Heart right ventricle (tissue), 16 donors: ENCODE data around the gene AKAP9. TPM values are rescaled to one million over a fixed set of nuclear protein-coding genes. Genes with fewer than 3 reads are reported as not detected.
A peak's percentile ranks its signal among the peaks of the same experiment; 100 is the strongest.

ENCODE experiments used
- ATAC-seq, 8 donors: fragments of 200-7000 bp; cut with Tn5 transposase; one replicate each; pipeline ENCODE4 v1.9.1; 2020; ENCODE audit warnings: mild to moderate bottlenecking in 8 of 8, moderate library complexity in 8 of 8, moderate number of reproducible peaks in 1 of 8
- DNase-seq, 2 donors: peaks; one replicate each; pipeline ENCODE4 v3.0.0-alpha.2; 2020
- H3K27ac ChIP-seq, 10 donors: fragments of 200-600 bp; sonication (generic) in 2 of 10; one replicate each; pipeline versions ENCODE4 v1.5.0 to v1.8.0; 2020 to 2022; ENCODE audit warnings: mild to moderate bottlenecking in 3 of 10
- H3K27me3 ChIP-seq, 7 donors: fragments of 200-600 bp; one replicate each; pipeline ENCODE4 v1.8.0; 2021 to 2022; ENCODE audit warnings: mild to moderate bottlenecking in 2 of 7
- H3K36me3 ChIP-seq, 9 donors: fragments of 200-600 bp; sonication (generic) in 1 of 9; one replicate each; pipeline versions ENCODE4 v1.5.0 to v1.8.0; 2020 to 2022; ENCODE audit warnings: mild to moderate bottlenecking in 2 of 9
- H3K4me1 ChIP-seq, 9 donors: fragments of 200-600 bp; sonication (generic) in 1 of 9; one replicate each; pipeline versions ENCODE4 v1.5.0 to v1.8.0; 2020 to 2022; ENCODE audit warnings: mild to moderate bottlenecking in 4 of 9
- H3K4me3 ChIP-seq, 10 donors: fragments of 200-600 bp; sonication (generic) in 2 of 10; one replicate each; pipeline versions ENCODE4 v1.5.0 to v1.8.0; 2020 to 2022; ENCODE audit warnings: mild to moderate bottlenecking in 7 of 10, moderate library complexity in 2 of 10
- H3K9me3 ChIP-seq, 11 donors: fragments of 200-600 bp in 10 of 11; sonication (generic) in 2 of 11; one replicate each; pipeline versions ENCODE4 v1.5.0 to v1.8.0; 2013 to 2022; ENCODE audit warnings: mild to moderate bottlenecking in 2 of 11, control low read depth in 1 of 11, moderate library complexity in 1 of 11
- WGBS, 2 donors: extraction: QIAGEN DNeasy Blood & Tissue Kit; methylation state at CpG; one replicate each; pipeline ENCODE4 v1.1.7; 2013; ENCODE audit warnings: inconsistent platforms in 1 of 2; 5-methylcytosine and 5-hydroxymethylcytosine counted together
- intact Hi-C, 10 donors: fragments of 100-400 bp; cut with DNase I; formaldehyde crosslinking; loops; one replicate each; pipeline versions ENCODE4 v1.11.1 to v1.14.2; 2022
- polyA plus RNA-seq, 2 donors: library from polyadenylated mRNA; stranded (reverse); fragments of 200-250 nt; gene quantifications; one replicate each; pipeline ENCODE4 v1.2.3, GENCODE V29; 2013
- total RNA-seq, 10 donors: library from RNA; stranded (reverse); fragmentation: NEBNext Ultra II Directional in 3 of 10; extraction: Animal tissue kit (Norgen Biotek cat#: 25700) in 3 of 10; gene quantifications; one replicate each; pipeline versions ENCODE4 v1.2.1 to v1.2.4, GENCODE V29; 2021 to 2023
- TF ChIP-seq, protein P1 (sequence below), 9 donors: fragments of 200-600 bp; sonication (generic) in 2 of 9; IDR thresholded peaks; one replicate each; pipeline versions ENCODE4 v1.5.0 to v1.8.0; 2021 to 2022; ENCODE audit warnings: antibody characterized with exemption in 9 of 9, mild to moderate bottlenecking in 5 of 9, moderate library complexity in 1 of 9
- donor health status: Arrhythmogenic right ventricular cardiomyopathy.
- donor health status: ischemic (EF 13 %, LVEDD 7.1; RV severe dilation, severe dysfunction).
- donor health status: healthy with polysubstance abuse.
- donor health status: DM: no; HTN: yes; CAD: no.
- donor health status: DM: no; HTN: no; CAD: no.
- donor health status: ischemic (EF 25% LVEDD 6.9; RV normal size, moderate dysfunction).
- donor health status: ischemic (EF 25% LVEDD 5.7; RV mildly dilated, moderate dysfunction).
- donor health status: healthy.
- donor health status: DM: yes; HTN: yes; CAD: no.
- donor health status: Ischemic cardiomyopathy.
- donor health status: ischemic (EF 35%, LVEDD 5.7; RV mildly dilated, moderate dysfunction).
- donor health status: nonischemic (EF 11% LVEDD 7.7; RV severe dilation, severe dysfunction).
- donor health status: DM: yes; HTN: yes; CAD: no.
- donor health status: PGD.
- donor health status: ischemic (EF 29% LVEDD 5.4; RV normal size, mild dysfunction).
- donor health status: nonischemic (EF 23%, LVEDD 6.1; RV moderate dilation, normal function).

The AKAP9 gene
- total and polyA plus RNA-seq, 12 donors = 5.9 to 62.3 (median 49.2) TPM

DNA sequence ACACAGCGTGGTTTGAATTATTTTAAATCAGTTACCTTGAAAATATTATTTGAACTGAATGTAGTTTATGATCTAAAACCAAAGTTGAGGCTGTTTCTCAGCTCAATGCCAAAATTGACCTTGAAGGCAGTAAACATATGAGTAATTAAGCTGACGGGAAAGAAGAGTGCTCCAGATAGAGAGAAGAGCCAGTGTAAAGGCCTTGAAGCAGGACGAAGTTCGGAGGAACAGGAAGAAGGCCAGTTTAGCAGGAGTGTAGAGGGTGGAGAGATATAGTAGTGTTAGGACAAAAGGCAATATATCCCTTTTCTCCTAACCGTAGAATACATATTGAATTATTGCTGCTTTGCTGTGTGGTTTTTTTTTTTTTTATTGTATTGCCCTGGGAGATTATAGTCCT lies 130.4 kb downstream of the AKAP9 start:
- DNase-seq (no peak), ATAC-seq (peak in 1 of 8 donors; percentile 84)
- H3K4me3 ChIP-seq = no peak overlapping the region
- H3K27me3 ChIP-seq = no peaks in the 10 kb centered on the region
- 76 to 81% methylated on average over 5 of the region's 5 CpGs for WGBS, 2 donors
- peaks cover 0 to 100% (median 28%) of the 10 kb centered on the region in 9 donors for H3K36me3 ChIP-seq
- peak overlapping the region in 4 of 10 donors; percentile 3 to 18 (median 12) for H3K27ac ChIP-seq
- TF ChIP-seq, protein P1, sequence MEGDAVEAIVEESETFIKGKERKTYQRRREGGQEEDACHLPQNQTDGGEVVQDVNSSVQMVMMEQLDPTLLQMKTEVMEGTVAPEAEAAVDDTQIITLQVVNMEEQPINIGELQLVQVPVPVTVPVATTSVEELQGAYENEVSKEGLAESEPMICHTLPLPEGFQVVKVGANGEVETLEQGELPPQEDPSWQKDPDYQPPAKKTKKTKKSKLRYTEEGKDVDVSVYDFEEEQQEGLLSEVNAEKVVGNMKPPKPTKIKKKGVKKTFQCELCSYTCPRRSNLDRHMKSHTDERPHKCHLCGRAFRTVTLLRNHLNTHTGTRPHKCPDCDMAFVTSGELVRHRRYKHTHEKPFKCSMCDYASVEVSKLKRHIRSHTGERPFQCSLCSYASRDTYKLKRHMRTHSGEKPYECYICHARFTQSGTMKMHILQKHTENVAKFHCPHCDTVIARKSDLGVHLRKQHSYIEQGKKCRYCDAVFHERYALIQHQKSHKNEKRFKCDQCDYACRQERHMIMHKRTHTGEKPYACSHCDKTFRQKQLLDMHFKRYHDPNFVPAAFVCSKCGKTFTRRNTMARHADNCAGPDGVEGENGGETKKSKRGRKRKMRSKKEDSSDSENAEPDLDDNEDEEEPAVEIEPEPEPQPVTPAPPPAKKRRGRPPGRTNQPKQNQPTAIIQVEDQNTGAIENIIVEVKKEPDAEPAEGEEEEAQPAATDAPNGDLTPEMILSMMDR (IDR thresholded peaks at IDR 0.05) = no peak
- intact Hi-C loops = no loop called here
- no peaks in the 10 kb centered on the region for H3K4me1 ChIP-seq
- no peaks in the 10 kb centered on the region for H3K9me3 ChIP-seq

DNA sequence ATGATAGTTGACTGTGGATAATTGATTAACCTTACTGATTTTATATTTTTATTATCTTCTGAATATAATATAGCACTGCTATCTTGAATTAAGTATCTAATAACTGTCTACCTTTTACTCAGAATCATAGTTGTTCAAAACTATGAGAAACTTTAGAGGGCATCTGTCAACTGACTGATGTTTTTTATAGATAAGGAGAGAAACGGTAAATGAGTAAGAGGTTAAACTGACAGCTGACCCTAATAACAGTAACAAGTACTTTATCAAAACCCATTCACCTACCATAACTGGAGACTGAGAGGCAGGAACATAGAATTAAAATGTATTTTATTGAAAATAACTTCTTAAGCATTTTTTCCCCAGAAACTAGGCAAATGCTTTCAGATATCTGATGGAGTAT lies 131.5 kb downstream of the AKAP9 start:
- H3K27ac ChIP-seq = no peak overlapping the region
- H3K4me3 ChIP-seq = no peak overlapping the region
- no peaks in the 10 kb centered on the region for H3K4me1 ChIP-seq
- no peaks in the 10 kb centered on the region for H3K27me3 ChIP-seq
- no peak for ATAC-seq
- no peaks in the 10 kb centered on the region for H3K9me3 ChIP-seq
- intact Hi-C loops = no loop called here
- TF ChIP-seq, protein P1 (IDR thresholded peaks at IDR 0.05) = no peak
- H3K36me3 ChIP-seq = peaks cover 0 to 100% (median 26%) of the 10 kb centered on the region in 9 donors
- DNase-seq = no peak
- 64 to 78% methylated on average over 1 of the region's 1 CpG for WGBS, 2 donors

DNA sequence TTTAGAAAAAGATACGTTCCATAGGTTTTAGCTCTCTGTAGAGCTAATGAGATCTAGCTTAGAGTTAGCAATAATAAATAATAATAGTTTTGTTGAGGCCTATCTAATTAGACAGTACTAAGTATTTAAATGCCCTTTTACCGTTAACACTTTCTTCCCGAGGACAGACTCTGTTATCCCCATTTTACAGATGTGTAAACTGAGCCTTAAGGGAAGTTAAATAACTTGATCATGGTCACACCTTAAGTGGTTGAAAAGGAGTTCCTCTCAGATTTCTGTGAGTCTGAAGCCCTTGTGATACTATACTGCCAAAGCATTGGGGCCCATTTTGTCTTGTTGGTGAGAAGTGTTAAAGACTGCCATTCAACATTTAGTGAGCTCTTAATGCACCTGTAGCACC lies 132.0 kb downstream of the AKAP9 start:
- Histone ChIP-seq H3K9me3 (no peaks in the 10 kb centered on the region), H3K4me1 (no peaks in the 10 kb centered on the region), H3K4me3 (no peak overlapping the region), H3K36me3 (peaks cover 0 to 100% (median 32%) of the 10 kb centered on the region in 9 donors), H3K27me3 (no peaks in the 10 kb centered on the region), H3K27ac (no peak overlapping the region)
- WGBS, 2 donors = 98% methylated on average over 3 of the region's 3 CpGs
- TF ChIP-seq, protein P1 (IDR thresholded peaks at IDR 0.05) = no peak
- ATAC-seq (no peak), DNase-seq (no peak)
- intact Hi-C loops = no loop called here

DNA sequence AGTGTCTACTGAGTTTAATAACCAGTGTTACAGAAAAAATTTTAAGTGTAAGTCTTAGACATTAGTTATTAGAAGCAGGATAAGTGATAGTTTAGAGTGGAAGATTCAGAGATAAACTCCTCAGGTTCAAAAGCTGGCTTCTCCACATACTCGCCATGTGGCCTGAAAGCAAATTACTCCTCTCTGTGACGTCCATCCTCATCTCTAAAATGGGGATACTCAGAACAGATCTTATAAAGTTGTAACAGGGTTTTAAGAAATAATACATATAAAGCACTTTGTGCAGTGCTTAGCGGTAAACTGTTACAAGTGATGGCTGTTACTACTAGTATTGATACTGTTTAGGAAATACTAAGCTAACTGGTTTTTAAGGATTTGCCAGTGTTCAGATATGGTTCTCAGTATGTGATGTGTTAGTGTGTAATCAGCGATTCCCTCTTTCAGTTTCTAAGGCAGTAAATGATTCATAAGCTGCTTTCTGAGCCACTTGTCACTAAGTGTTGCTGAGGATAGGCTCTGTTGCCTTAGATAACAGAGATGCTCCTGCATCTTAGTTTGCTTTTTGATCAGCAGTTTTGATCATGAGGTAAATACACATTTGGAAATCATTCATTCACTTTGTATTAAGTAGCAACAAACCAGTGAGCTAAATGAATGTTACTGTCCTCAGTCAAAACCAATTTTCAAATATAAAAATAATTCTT lies 134.9 kb downstream of the AKAP9 start:
- intact Hi-C loops = no loop called here
- Histone ChIP-seq H3K27ac (no peak overlapping the region), H3K4me1 (no peaks in the 10 kb centered on the region), H3K27me3 (no peaks in the 10 kb centered on the region), H3K4me3 (no peak overlapping the region), H3K9me3 (no peaks in the 10 kb centered on the region), H3K36me3 (peaks cover 0 to 100% (median 48%) of the 10 kb centered on the region in 9 donors)
- TF ChIP-seq, protein P1 (IDR thresholded peaks at IDR 0.05) = no peak
- 93% methylated on average over 4 of the region's 4 CpGs for WGBS, 2 donors
- DNase-seq (no peak), ATAC-seq (no peak)
